Ishikawa (cell line): Measurements from ENCODE around the gene LPAR4.

Source experiments
- CEBPB ChIP-seq: IDR thresholded peaks from 2 replicates; pipeline ENCODE4 v1.6.1; 2012
- EP300 ChIP-seq: IDR thresholded peaks from 2 replicates; pipeline ENCODE4 v1.6.1; 2012; ENCODE audit warnings: borderline replicate concordance
- MAX ChIP-seq: IDR thresholded peaks from 2 replicates; pipeline ENCODE4 v1.6.1; 2012
- NFIC ChIP-seq: IDR thresholded peaks from 2 replicates; pipeline ENCODE4 v1.6.1; 2012
- RAD21 ChIP-seq: IDR thresholded peaks from 2 replicates; pipeline ENCODE4 v1.6.1; 2012; ENCODE audit warnings: low read depth
- TAF1 ChIP-seq: IDR thresholded peaks from 2 replicates; pipeline ENCODE4 v1.6.1; 2012; ENCODE audit warnings: low read depth, mild to moderate bottlenecking
- TCF12 ChIP-seq: IDR thresholded peaks from 2 replicates; pipeline ENCODE4 v1.6.1; 2012; ENCODE audit warnings: low read depth
- TEAD4 ChIP-seq: IDR thresholded peaks from 2 replicates; pipeline ENCODE4 v1.6.1; 2012
- ZBTB7A ChIP-seq: IDR thresholded peaks from 2 replicates; pipeline ENCODE4 v1.6.1; 2012; ENCODE audit warnings: low read depth

GRCh38 chrX:78708262-78708661 is 39.3 kb upstream of the LPAR4 start:
- no peak for TF ChIP-seq EP300
- TF ChIP-seq RAD21, result peak; percentile 47; the same call in 1 of the 2 replicates
- TF ChIP-seq CEBPB, result no peak
- no peak for TF ChIP-seq MAX
- no peak for TF ChIP-seq ZBTB7A
- TF ChIP-seq TAF1, result no peak
- no peak for TF ChIP-seq TEAD4
- no peak for TF ChIP-seq TCF12
- TF ChIP-seq NFIC, result no peak
